DND-41 (cell line): ENCODE data around the gene EPB41L4A.

ENCODE experiments used
- ATAC-seq: fragments of 200-7000 bp; cut with Tn5 transposase; 3 replicates; pipeline ENCODE4 v1.9.1; 2021; ENCODE audit warnings: low read depth; ENCODE audit not compliant: insufficient read depth
- DNase-seq: peaks from one replicate; pipeline ENCODE4 v3.0.0-alpha.2; 2020
- H2AFZ ChIP-seq: 2 replicates; pipeline ENCODE4 v1.6.0; 2012; ENCODE audit warnings: low read depth, low read length
- H3K27ac ChIP-seq: 2 replicates; pipeline ENCODE4 v1.5.1; 2012; ENCODE audit warnings: low read length, inconsistent platforms
- H3K27me3 ChIP-seq: fragments of 200-600 bp; sonication (generic); 2 replicates; pipeline ENCODE4 v1.6.0; 2012; ENCODE audit warnings: low read length, mild to moderate bottlenecking, inconsistent platforms; ENCODE audit not compliant: insufficient read depth, poor library complexity
- H3K36me3 ChIP-seq: 2 replicates; pipeline ENCODE4 v1.5.1; 2012; ENCODE audit warnings: low read length, inconsistent platforms; ENCODE audit not compliant: insufficient read depth
- H3K4me1 ChIP-seq: 2 replicates; pipeline ENCODE4 v1.5.1; 2012; ENCODE audit warnings: mild to moderate bottlenecking, low read length; ENCODE audit not compliant: insufficient read depth
- H3K4me2 ChIP-seq: 2 replicates; pipeline ENCODE4 v1.6.0; 2012; ENCODE audit warnings: mild to moderate bottlenecking, moderate library complexity, low read length, inconsistent platforms; ENCODE audit not compliant: insufficient read depth
- H3K4me3 ChIP-seq, 2 experiments: fragments of 200-600 bp in 1 of 2; shearing (Covaris generic) in 1 of 2; 2 replicates each; pipeline ENCODE4 v1.5.1; 2012 to 2016; ENCODE audit warnings: inconsistent platforms in 2 of 2, low read length in 2 of 2, mild to moderate bottlenecking in 2 of 2, low read depth in 1 of 2, moderate library complexity in 1 of 2
- H3K79me2 ChIP-seq: 2 replicates; pipeline ENCODE4 v1.6.0; 2012; ENCODE audit warnings: low read length, inconsistent platforms; ENCODE audit not compliant: insufficient read depth
- H3K9ac ChIP-seq: 2 replicates; pipeline ENCODE4 v1.6.0; 2012; ENCODE audit warnings: low read depth, mild to moderate bottlenecking, inconsistent platforms, low read length, moderate library complexity
- H3K9me3 ChIP-seq: 2 replicates; pipeline ENCODE4 v1.5.1; 2012; ENCODE audit warnings: low read length, moderate library complexity, mild to moderate bottlenecking, inconsistent platforms; ENCODE audit not compliant: insufficient read depth, severe bottlenecking
- H4K20me1 ChIP-seq: 2 replicates; pipeline ENCODE4 v1.6.0; 2012; ENCODE audit warnings: low read length; ENCODE audit not compliant: insufficient read depth
- CTCF ChIP-seq: IDR thresholded peaks from 2 replicates; pipeline ENCODE4 v1.5.1; 2012; ENCODE audit warnings: borderline replicate concordance, low read length, moderate library complexity, mild to moderate bottlenecking; ENCODE audit not compliant: poor library complexity, severe bottlenecking; ENCODE audit errors: extremely low read depth
- EZH2 ChIP-seq: IDR thresholded peaks from 3 replicates; pipeline ENCODE4 v1.6.1; 2012; ENCODE audit warnings: borderline replicate concordance, low read depth, mild to moderate bottlenecking, moderate library complexity, low read length, inconsistent platforms; ENCODE audit not compliant: severe bottlenecking

The EPB41L4A gene

GRCh38 chr5:112306956-112307355 is 112.1 kb downstream of the EPB41L4A start:
- H3K79me2 ChIP-seq = no peaks in the 10 kb centered on the region
- H4K20me1 ChIP-seq = no peaks in the 10 kb centered on the region
- ATAC-seq (no peak), DNase-seq (no peak)
- H3K9ac ChIP-seq = no peak overlapping the region
- TF ChIP-seq EZH2 = no peak
- TF ChIP-seq CTCF = no peak
- no peak overlapping the region for H3K4me3 ChIP-seq
- H3K4me1 ChIP-seq = no peaks in the 10 kb centered on the region
- no peak overlapping the region for H3K4me2 ChIP-seq
- H2AFZ ChIP-seq = no peak overlapping the region
- H3K27me3 ChIP-seq = peaks cover 19% of the 10 kb centered on the region
- no peak overlapping the region for H3K27ac ChIP-seq
- H3K36me3 ChIP-seq = no peaks in the 10 kb centered on the region
- no peaks in the 10 kb centered on the region for H3K9me3 ChIP-seq

GRCh38 chr5:112304743-112305142 is 114.3 kb downstream of the EPB41L4A start:
- Histone ChIP-seq H3K9me3 (no peaks in the 10 kb centered on the region), H3K36me3 (no peaks in the 10 kb centered on the region), H3K4me3 (no peak overlapping the region), H3K9ac (no peak overlapping the region), H4K20me1 (no peaks in the 10 kb centered on the region), H2AFZ (no peak overlapping the region), H3K79me2 (no peaks in the 10 kb centered on the region), H3K27ac (no peak overlapping the region), H3K27me3 (peaks cover 19% of the 10 kb centered on the region), H3K4me1 (no peaks in the 10 kb centered on the region), H3K4me2 (no peak overlapping the region)
- TF ChIP-seq CTCF = no peak
- no peak for TF ChIP-seq EZH2
- DNase-seq (no peak), ATAC-seq (no peak)

GRCh38 chr5:112303685-112304084 is 115.4 kb downstream of the EPB41L4A start:
- Histone ChIP-seq H2AFZ (no peak overlapping the region), H3K79me2 (no peaks in the 10 kb centered on the region), H3K9ac (no peak overlapping the region), H4K20me1 (no peaks in the 10 kb centered on the region), H3K4me3 (no peak overlapping the region), H3K4me2 (no peak overlapping the region), H3K27me3 (peaks cover 19% of the 10 kb centered on the region), H3K9me3 (no peaks in the 10 kb centered on the region), H3K27ac (no peak overlapping the region), H3K4me1 (no peaks in the 10 kb centered on the region), H3K36me3 (no peaks in the 10 kb centered on the region)
- ATAC-seq (no peak), DNase-seq (no peak)
- TF ChIP-seq EZH2 = no peak
- TF ChIP-seq CTCF = no peak

- no peak overlapping the region for H3K4me3 ChIP-seq
- no peaks in the 10 kb centered on the region for H3K79me2 ChIP-seq
- H3K36me3 ChIP-seq = no peaks in the 10 kb centered on the region
- ATAC-seq (no peak), DNase-seq (no peak)
- TF ChIP-seq EZH2 = no peak
- no peak for TF ChIP-seq CTCF
- H3K9ac ChIP-seq = no peak overlapping the region
- H3K9me3 ChIP-seq = no peaks in the 10 kb centered on the region
- H3K27ac ChIP-seq = no peak overlapping the region
- peaks cover 14% of the 10 kb centered on the region for H3K27me3 ChIP-seq
- no peaks in the 10 kb centered on the region for H4K20me1 ChIP-seq
- no peak overlapping the region for H2AFZ ChIP-seq
- no peaks in the 10 kb centered on the region for H3K4me1 ChIP-seq
- H3K4me2 ChIP-seq = no peak overlapping the region
Measured at GRCh38 chr5:112294126-112294525, 125.0 kb downstream of the EPB41L4A start.
